ENCODE results near the gene WBP1.

DNA sequence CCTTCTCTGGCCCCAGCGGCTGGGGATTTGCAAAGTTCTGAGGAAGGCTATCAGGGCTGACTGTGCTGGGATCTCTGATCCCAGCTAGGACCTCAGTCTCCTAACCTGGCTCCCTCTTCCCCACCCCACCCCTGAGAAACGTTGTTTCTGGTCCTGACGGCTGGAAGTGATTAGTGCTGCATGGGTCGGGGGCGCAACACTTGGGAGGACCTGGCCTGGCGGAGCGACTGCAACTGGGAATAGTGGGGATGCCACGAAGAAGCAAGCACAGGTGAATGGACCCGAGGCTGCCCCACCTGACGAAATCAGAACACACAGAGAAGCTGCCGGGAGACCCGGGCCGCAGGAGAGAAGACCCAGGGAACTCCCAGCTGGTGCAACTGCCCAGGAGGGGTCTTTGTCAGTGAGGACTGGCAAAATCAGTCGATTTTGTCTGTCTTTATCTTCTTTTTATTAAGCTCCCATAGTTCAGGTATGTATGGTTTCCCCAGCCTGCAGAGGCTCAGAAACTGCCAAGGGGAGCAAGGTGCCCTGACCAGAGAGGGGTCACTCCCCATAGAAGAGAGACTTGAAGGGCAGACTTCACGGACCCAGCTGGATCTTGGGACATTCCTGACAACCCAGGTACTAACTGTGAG, 41.8 kb downstream of the WBP1 start:
- TF ChIP-seq, protein P1, sequence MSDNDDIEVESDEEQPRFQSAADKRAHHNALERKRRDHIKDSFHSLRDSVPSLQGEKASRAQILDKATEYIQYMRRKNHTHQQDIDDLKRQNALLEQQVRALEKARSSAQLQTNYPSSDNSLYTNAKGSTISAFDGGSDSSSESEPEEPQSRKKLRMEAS (CRISPR knock-in tag; IDR thresholded peaks at IDR 0.05), result no peak
- no peak for TF ChIP-seq SP1 (CRISPR knock-in tag; conservative IDR thresholded peaks at IDR 0.05)
- no peak for TF ChIP-seq NR2C2 (CRISPR knock-in tag; IDR thresholded peaks at IDR 0.05)
- TF ChIP-seq TEAD4 (CRISPR knock-in tag; IDR thresholded peaks at IDR 0.05), result no peak
- no peak for TF ChIP-seq TCF7 (CRISPR knock-in tag; IDR thresholded peaks at IDR 0.05; ENCODE audit: low read depth)
- no peak for TF ChIP-seq ZNF121 (CRISPR knock-in tag; IDR thresholded peaks at IDR 0.05)
- TF ChIP-seq E2F1 (CRISPR knock-in tag; IDR thresholded peaks at IDR 0.05), result no peak
- TF ChIP-seq, protein P2, sequence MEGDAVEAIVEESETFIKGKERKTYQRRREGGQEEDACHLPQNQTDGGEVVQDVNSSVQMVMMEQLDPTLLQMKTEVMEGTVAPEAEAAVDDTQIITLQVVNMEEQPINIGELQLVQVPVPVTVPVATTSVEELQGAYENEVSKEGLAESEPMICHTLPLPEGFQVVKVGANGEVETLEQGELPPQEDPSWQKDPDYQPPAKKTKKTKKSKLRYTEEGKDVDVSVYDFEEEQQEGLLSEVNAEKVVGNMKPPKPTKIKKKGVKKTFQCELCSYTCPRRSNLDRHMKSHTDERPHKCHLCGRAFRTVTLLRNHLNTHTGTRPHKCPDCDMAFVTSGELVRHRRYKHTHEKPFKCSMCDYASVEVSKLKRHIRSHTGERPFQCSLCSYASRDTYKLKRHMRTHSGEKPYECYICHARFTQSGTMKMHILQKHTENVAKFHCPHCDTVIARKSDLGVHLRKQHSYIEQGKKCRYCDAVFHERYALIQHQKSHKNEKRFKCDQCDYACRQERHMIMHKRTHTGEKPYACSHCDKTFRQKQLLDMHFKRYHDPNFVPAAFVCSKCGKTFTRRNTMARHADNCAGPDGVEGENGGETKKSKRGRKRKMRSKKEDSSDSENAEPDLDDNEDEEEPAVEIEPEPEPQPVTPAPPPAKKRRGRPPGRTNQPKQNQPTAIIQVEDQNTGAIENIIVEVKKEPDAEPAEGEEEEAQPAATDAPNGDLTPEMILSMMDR (IDR thresholded peaks at IDR 0.05), result no peak
- TF ChIP-seq RELA (CRISPR knock-in tag; IDR thresholded peaks at IDR 0.05; ENCODE audit: borderline replicate concordance), result no peak
- TF ChIP-seq JUN (CRISPR knock-in tag; IDR thresholded peaks at IDR 0.05), result no peak
- no peak for TF ChIP-seq IRF1 (CRISPR knock-in tag; IDR thresholded peaks at IDR 0.05)
